ENCODE results near the gene PRRC2B.

The PRRC2B gene

DNA sequence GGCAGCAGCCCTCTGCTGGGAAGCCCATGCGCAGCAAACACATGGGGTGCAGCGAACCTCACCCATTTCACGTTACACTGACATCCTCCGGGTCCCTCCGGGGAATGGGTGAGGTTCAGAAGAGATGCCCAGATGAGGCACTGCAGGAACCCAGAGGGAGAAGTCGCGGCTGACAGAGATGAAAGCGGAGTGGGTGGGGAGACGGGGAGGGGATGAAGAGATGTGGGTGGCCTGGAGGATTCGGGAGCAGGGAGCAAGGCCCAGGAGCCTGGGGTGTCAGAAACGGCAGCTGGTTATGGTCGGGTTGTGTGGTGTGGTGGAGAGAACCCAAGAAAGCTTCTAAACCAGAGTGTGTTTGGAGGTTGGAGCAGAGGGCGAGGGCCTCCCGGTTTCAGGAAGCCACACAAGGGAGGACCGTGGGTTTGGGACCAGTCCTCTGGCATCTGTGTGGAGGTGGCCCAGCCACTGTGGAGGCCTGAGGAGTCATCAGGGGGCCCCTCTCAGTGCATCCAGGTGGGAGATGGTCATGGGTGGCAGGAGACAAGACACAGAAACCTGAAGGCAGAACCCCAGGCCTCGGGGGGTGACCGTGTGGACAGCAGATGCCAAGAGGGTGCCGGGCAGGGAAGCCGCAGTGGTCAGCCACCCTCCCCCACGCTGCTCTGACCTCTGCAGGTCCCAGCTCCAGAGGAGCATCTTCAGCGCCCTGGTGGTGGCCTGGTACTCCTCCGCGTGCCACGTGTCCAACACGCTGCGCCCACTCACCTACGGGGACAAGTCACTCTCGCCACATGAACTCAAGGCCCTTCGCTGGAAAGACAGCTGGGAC lies 128.6 kb downstream of the PRRC2B start:
- DNase-seq, result no peak

DNA sequence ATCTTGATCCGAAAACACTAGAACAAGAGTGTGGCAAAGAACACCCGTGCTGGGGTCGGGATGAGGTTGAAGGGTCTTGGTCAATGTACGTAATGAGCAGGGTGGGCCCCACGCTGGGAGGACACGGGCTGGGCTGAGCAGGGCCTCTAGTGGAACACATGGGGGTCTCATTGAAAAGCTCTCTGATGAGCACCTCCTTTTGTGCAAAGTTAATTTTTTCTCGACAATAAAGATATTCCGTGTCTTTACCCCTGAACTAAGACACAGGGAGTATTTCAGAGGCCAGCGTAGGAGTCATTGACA lies 129.2 kb downstream of the PRRC2B start:
- DNase-seq, result no peak

DNA sequence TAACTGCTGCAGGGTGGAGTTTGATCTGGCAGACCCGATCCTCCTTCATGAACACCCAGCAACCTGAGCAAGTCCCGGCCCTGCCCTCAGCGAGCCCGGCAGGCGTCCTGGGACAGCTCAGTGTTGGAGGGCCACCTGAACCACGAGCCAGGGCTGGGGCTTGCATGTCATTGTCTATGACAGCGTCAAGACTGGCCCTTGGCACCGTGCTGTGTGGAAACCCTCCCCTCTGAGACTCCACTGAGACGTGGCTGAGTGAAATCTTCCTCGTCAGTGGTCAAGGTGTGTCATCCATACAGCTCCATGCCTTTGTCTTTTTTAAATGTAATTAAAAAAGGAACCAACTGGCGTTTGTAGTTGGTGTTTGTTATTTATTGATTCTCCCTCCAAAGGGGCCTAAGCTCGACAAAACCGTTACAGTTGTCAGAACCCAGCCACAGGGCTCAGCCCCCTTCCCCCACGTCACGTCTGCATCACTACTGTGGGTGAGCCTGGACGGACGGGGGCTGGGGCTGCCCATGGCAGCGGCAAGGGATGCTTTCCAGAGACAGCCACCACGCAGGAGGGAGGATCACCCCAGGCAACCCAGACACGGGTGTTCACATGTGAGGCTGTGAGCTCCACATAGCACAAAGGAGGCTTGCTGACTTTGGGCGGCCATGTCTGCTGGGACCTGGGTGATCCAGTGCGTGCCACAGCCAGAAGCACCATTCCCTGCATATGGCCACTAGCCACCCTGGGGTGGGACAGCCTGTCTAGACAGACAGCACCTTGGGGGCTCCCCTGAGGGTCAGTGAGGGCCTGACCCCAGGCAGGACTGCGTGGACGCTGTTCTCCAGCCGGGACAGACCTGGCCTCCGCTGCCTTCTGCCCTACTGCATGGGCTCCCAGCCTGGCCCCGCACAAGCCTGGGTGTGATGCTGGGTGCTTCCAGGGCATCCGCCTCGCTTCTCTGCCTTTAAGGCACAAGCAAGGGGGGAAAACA lies 129.9 kb downstream of the PRRC2B start:
- DNase-seq, result no peak

DNA sequence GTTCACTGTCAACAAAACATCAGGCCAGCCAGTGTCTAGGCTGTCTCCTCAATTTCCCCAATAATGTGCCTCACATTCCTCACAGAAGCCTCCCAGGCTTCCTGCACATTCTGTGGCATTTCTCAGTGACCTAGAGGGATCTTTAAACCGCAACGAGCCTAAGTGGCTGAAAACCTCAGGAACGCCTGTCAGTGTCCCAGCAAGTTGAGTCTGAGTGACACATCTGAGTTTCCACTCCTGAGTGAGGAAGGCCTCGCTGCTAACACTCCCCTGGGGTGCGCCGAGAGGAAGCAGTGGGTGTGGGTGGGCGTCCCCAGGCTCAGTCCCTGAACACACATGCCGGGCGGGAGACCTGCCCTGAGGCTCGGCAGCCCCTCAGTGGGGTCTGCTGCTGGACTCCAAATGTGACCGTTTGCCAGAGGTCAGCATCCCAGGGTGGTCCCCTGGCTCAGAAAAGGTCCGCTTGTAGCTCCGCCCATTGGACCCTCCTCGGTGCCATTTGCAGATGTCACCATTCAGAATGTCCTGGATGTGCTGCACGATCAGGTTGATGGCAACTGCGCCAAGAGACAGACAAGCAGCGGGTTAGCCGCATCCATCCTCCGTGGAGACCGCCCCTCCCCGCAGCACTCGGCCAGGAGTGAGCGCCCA lies 130.9 kb downstream of the PRRC2B start:
- DNase-seq, result no peak

DNA sequence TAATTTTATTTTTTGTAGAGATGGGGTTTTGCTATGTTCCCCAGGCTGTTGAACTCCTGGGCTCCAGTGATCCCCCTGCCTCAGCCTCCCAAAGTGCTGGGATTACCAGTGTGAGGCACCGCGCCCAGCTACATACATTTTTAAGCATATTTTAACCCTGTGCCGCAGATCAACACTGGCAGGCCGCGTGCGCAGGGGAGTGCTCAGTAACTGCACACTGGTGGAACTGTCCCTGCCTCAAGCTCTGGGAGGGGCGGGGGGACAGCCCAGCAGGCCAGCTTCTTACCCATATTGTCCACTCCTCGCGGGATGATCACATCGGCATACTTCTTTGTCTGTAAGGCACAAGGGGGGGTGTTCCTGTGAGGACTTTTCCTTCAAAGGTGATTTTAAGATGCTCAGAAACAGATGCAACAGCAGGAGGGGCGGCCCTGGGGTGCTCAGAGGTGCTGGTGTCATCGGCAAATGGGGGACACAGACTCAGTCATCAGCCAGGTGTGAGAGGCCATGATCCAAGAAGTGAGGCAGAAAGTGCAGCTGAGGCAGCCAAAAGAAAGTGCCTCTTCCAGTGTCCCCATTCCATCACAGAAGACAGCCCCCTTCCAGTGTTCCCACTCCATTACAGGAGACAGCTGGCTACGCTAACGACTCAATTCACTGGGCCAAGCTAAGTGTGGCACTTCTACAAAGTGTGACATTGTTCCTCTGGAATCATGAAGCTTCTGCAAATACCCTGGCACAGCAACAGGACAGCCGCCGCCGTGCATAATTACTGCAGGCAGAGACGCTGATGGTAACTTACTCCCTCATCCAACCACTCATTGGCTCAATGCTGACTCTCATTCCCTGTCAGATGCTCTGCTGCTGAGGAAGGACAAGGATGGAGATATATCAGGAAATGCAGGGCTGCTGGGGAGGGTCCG lies 132.0 kb downstream of the PRRC2B start:
- no peak for DNase-seq

DNA sequence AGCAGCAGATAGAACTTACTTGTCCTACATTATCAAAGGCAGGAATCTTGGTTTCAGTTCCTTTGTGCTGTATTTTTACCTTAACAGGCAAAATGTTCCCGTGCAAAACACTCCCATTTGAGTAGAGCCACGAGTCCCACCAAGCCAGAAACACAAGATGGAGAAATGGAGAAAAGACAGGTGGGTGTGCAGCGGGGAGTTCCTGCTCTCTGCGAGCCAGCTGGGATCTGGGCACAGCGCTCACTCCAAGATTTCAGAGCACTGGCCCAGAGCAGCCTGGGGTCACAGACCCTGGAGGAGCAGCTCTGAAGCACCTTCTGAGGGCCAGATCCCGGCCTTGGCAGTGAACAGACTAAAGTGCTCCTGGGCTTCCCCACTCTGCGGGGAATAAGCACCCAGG lies 134.3 kb downstream of the PRRC2B start:
- DNase-seq, result no peak

DNA sequence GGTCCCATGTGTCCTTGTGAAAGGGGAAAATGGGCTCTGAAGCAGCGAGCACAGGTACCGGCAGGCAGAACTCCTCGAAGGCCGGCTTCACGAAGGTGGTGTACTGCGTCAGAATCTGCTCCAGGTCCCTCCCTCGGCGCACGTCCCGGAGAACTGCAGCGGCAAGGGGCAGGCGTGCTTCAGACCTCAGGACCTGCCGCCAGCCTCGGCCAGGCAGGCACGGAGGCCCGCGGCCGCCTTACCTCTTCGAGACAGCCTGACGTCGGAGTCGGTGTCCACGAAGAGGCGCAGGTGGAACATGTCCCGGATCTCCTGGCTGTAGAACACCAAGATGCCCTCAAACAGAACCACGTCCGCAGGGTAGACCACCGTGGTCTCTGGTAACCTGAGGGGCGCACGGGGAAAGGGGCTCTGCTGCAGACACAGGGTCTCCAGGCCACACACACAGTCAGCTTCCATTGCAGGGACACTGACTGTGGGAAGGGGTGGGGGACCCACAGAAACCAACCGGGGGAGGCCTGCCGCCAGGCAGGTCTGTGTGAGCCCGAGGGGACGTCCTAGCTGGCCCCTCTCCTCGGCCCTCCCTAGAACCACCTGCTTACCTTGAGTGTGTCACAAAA lies 135.1 kb downstream of the PRRC2B start:
- DNase-seq, result no peak

DNA sequence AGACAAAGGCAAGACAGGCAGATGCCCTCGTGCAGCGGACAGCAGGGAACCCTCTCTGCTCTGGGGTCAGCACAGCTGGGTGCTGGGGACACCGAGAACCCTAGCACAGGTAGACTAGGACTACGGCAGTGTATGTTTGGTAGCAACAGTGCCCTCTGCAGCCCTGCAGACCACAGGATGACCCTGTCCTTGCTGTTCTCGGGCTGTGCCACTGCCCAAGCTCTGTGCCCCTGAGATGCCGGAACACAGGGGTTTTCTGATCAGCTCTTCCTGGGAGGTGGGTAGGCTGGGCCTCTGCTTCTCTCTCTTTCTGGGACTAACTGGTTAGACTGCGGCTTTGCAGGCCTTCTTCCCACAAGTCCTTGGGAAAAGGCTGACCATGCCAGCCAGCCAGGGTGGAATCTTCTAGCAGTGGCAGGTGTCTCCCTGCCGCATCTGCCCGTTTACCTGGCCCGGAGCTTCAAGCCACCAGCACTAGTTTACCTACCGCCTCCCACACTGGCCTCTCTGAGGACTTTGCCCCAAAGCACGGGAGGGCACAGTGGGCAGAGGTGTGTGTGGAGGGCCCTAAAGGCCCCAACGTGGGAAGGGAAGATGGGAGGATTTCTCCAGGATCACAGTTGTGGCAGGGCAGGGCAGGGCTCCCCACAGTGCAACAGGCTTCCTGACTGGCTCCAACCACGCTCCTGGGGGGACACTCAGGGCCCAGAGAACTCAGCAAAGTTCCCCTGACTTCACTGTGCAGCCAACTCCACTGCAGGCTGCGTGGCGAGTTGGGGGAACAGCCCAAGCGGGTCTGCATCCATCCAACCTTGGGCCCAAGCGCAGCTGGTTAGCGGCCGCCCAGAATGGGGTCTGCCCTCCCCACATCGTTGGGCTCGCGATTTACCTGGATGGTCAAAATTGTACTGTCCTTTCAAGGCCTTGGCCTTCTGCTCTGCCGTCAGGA lies 136.0 kb downstream of the PRRC2B start:
- no peak for DNase-seq

DNA sequence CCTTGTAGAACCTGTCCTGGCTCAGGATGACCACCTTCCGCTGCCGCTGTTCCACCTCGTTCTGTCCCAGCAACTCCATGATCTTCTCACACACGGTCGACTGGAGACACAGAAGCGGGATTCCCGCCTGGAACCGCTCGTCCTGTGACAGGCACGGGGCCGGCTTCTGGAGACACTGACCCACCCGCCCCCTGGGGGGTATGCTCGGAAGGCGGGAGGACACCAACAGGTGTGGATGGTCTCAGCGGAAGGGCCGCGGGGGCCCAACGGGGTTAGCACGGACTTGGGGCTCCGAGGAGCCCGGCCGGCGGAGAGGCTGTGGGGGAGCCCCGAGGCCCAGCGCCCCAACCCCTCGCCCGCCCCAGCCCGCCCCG lies 136.6 kb downstream of the PRRC2B start:
- DNase-seq, result no peak

DNA sequence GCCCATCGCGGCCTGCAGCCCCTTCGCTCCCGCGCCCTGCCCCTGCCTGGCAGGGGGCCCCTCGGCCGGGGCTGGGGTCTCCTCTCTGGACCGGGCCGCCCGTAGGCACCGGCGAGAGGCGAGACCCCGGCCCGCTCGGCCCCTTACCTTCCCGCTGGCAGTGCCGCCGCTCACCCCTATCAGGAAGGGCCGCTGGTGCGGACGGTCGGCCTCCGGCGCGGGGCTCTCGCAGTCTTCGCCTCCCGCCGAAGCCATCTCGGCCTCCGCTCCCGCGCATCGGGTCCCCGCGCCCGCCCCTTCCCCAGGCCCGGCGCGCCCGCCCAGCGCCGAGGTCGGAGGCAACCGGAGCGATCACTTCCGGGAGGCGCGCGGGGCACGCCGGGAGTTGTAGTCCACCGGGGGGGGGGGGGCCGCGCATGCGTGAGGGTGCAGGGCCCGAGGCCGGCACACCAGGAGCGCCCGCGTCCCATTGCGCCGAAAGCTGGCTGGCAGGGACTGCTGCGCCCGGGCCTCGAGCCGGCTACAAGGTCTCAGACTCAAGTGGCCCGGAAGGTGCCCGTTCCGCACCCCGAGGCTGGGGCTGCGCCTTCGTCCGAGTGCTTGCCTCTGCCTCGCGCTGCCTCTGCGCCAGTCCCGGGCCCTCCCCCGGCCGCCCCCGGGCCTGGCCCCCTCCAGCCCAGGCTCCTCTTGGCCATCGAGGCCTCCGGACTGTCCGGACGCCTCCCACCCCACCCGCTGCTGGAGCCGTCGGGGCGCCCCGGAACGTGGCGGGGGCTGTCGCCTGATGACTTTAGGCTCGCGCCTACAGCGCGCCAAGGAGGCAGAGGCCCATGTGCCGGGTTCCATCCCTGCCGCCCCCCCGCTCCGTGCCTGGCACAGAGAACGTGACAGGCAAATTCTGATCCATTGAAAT lies 137.3 kb downstream of the PRRC2B start, which contains the start of gene UCK1:
UCK1 (minus strand) TSS at position 344 of the 913 bp plus-strand sequence; CDS start at position 255, 89 bp downstream.
- peak; percentile 93 for DNase-seq

DNA sequence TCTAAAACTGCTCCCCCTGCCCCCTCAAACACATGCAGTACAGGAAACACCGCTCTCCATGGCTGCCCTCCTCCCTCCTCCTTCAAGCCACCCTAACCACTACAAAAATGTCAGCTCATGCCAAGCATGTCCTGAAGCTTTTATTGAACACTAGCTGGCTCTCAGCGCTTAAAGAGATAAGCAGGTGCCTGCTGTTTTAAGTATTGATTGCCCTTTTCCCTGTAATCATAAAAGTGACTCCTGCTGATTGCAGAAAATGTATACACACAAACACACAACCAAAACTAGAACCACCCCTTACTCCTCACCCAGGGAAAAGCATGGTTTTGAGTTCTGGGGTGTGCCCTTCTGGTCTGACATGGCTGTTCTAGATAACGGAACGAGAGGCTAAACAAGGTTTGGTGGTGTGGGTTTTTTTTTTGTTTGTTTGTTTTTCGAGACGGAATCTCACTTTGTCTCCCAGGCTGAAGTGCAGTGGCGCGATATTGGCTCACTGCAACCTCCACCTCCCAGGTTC lies 140.9 kb downstream of the PRRC2B start:
- no peak for DNase-seq

DNA sequence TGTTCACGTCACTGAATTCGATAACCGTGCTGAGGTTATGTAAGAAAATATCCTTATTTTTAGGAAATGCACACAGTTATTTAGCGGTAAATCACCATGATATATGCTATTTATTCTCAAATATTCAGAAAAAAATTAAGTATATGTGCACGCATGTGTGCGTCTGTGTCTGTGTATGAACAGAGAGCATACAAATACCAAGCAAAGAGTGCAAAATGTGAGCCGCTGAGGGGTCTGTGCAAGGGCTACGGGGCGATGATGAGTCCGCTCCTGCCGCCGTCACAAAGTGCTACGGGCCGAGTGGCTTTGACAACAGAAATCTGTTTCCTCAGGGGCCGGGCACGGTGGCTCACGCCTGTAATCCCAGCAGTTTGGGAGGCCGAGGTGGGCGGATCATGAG lies 144.1 kb downstream of the PRRC2B start:
- no peak for DNase-seq

DNA sequence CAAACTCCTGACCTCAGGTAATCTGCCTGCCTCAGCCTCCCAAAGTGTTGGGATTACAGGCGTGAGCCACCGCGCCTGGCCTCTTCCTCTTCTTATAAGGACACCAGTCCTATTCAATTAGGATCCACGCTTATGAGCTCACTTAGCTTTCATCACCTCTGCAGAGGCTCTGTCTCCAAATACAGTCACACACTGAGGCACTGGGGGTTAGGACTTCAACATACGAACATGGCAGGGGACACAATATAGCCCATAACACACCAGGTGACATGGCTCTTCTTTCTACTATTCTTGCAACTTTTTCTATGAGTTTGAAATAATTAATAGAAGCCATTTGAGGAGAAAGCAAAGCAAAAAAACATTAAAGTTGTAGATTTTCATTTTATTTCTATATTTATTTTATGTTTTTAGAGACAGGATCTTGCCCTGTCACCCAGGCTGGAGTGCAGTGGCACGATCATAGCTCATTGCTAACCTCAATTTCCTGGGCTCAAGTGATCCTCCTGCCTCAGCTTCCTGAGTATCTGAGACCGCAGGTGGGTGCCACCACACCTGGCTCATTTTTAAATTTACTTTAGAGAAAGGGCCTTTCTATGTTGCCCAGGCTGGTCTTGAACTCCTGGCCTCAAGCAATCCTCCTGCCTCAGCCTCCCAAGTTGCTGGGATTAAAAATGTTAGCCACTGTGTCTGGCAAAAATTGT lies 145.5 kb downstream of the PRRC2B start:
- DNase-seq, result no peak

DNA sequence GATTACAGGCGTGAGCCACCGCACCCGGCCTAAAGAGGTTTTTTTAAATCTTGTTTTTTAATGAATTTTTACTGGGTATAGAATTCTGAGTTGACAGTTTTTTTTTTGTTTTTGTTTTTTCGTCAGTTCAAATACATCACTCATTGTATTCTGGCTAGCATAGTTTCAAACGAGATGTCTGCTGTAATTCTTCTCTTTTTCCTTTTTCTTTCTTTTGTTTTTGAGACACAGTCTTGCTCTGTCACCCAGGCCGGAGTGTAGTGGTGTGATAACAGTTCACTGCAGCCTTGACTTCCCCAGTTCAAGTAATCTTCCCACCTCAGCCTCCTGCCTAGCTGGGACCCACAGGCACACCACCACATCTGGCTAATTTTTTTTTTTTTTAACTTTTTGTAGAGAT lies 149.3 kb downstream of the PRRC2B start:
- DNase-seq, result no peak

DNA sequence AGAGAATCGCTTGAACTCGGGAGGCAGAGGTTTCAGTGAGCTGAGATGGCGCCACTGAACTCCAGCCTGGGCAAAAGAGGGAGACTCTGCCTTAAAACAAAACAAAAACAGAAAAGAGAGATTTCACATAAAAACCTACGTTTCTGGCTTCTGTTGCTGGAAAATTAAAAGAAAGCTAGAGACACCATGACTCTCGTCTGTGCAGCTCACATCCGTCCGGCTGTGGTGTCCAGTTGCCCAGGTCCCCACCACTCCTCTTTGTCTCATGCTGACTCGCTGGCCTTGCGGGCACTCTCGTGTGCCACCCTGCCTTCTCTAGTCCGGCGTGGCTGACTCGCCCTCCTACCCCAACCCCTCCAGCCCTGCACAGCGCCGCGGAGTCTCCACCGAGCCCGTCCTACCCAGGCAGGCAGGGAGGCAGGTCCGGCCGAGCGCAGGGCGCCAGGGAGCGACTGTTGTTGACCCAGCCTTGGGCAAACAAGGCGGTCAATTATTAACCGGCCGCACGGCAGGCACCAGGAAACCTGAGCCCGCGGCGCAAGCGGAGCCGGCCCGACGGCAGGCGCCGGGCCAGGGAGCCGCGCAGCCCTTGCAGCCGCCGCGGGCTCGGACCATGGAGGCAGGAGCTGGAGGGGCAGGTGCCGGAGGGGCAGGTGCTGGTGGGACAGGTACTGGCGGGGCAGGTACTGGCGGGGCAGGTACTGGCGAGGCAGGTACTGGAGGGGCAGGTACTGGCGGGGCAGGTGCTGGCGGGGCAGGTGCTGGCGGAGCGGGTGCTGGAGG lies 151.3 kb downstream of the PRRC2B start, which contains the start of gene PRRT1B:
PRRT1B (plus strand) TSS at position 521 of the 783 bp plus-strand sequence; CDS start at position 614, 93 bp downstream.
- peak; percentile 14 for DNase-seq

DNA sequence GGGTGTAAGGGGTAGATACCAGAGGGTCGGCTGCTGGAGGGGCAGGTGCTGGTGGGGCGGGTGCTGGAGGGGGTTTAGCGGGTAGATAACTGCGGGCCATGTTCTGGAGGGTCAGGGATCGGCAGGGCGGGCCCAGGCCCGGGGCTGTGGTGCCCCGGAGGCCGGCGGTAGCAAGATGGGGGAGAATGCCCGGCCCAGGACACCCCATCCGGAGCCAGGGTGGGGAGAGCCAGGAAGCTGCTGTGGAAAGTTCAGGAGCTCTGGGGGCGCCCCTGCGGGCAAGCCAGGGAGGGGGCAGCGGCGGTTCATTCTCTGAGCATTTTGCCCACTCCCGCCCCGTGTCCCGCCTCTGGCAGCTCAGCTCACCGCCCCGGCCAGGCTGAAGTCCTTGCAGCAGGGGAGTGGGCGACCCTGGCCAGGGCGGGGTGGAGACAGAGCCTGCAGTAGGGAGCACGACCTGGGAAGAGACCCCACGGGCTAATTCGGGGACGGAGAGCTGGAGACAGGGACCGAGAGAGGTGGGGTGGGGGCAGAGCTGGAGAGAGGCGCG lies 152.0 kb downstream of the PRRC2B start:
- DNase-seq, result peak; percentile 21

Data from right hindlimb (tissue), 1 donor.